Measurements from ENCODE around the gene CD33. TPM values are rescaled to one million over a fixed set of nuclear protein-coding genes. Genes with fewer than 3 reads are reported as not detected.

The CD33 gene
- total and polyA plus RNA-seq, 2 of the 8 experiments (the other 6 are each of a cell fraction or from before 2014, with no cell fraction given) = 0.06 TPM; not detected in 1

DNA sequence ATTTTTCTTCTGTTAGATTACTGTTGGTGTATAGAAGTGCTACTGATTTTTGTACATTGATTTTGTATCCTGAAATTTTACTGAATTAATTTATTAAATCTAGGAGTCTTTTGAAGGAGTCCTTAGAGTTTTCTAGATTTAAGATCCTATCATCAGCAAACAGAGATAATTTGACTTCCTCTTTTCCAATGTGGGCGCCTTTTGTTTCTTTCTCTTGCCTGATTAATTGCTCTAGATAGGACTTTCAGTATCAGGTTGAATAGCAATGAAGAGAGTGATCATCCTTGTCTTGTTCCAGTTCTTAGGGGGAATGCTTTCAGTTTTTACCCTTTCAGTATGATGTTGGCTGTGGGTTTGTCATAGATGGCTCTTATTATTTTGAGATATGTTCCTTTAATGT, 5.6 kb upstream of the CD33 start:
- no peak for FAIRE-seq
- H2BK5ac ChIP-seq (ENCODE audit: low read depth, low read length) = no peak overlapping the region
- POLR2A ChIA-PET (ENCODE audit: partially characterized antibody) = no interaction called here
- no peak for TF ChIP-seq NANOG (IDR thresholded peaks at IDR 0.05; ENCODE audit: insufficient read depth, low read depth, low read length, poor library complexity, severe bottlenecking)
- no peak for TF ChIP-seq SIRT6 (IDR thresholded peaks at IDR 0.05; ENCODE audit: low read length)
- no peak for TF ChIP-seq SRF (IDR thresholded peaks at IDR 0.05; ENCODE audit: low read depth, low read length)
- no peak for TF ChIP-seq CBX5 (IDR thresholded peaks at IDR 0.05; ENCODE audit: low read depth, low read length)
- no peak for TF ChIP-seq HDAC2 (IDR thresholded peaks at IDR 0.05; ENCODE audit: borderline replicate concordance in 1 of 2, low read depth in 2 of 2, low read length in 2 of 2)
- no peak for TF ChIP-seq MAFK (IDR thresholded peaks at IDR 0.05; ENCODE audit: low read depth, low read length)
- no peak for TF ChIP-seq JUN (IDR thresholded peaks at IDR 0.05; ENCODE audit: low read depth, low read length)
- TF ChIP-seq KDM5A (IDR thresholded peaks at IDR 0.05; ENCODE audit: low read length) = no peak
- TF ChIP-seq CEBPB (IDR thresholded peaks at IDR 0.05; ENCODE audit: low read depth, low read length) = no peak
- no peak for TF ChIP-seq GTF2F1 (IDR thresholded peaks at IDR 0.05; ENCODE audit: borderline replicate concordance, low read depth, low read length)
- TF ChIP-seq CBX8 (IDR thresholded peaks at IDR 0.05; ENCODE audit: borderline replicate concordance, low read depth, low read length) = no peak
- TF ChIP-seq YY1 (IDR thresholded peaks at IDR 0.05; ENCODE audit: low read depth, low read length) = no peak
- TF ChIP-seq FOSL1 (IDR thresholded peaks at IDR 0.05; ENCODE audit: insufficient read depth, low read depth, low read length) = no peak
- TF ChIP-seq BACH1 (IDR thresholded peaks at IDR 0.05; ENCODE audit: low read length) = no peak
- TF ChIP-seq SIN3A (conservative IDR thresholded peaks at IDR 0.05 in 1 of 2, IDR thresholded peaks at IDR 0.05 in 1 of 2; ENCODE audit: low read depth in 1 of 2, low read length in 2 of 2) = no peak

More for the DNA sequence above, 5.6 kb upstream of the CD33 start:
- H2AK5ac ChIP-seq (ENCODE audit: low read depth, low read length) = no peak overlapping the region
- H2BK15ac ChIP-seq (ENCODE audit: low read length) = no peak overlapping the region
- H3K18ac ChIP-seq (ENCODE audit: extremely low read depth, low read length) = no peak overlapping the region
- H2BK12ac ChIP-seq (ENCODE audit: low read depth, low read length) = no peak overlapping the region
- H3K4me1 ChIP-seq (replicated peaks in 1 of 4; ENCODE audit: control insufficient read depth in 3 of 4, insufficient read depth in 4 of 4, low read length in 3 of 4) = no peaks in the 10 kb centered on the region
- H4K8ac ChIP-seq (ENCODE audit: extremely low read depth, insufficient read depth, low read length) = no peak overlapping the region
- CTCF ChIA-PET (ENCODE audit: partially characterized antibody) = no interaction called here
- no peak overlapping the region for H2BK20ac ChIP-seq (ENCODE audit: low read length)
- no peak overlapping the region for H3K4me2 ChIP-seq (ENCODE audit: insufficient read depth in 1 of 2, low read depth in 2 of 2, low read length in 2 of 2)
- H2AFZ ChIP-seq (ENCODE audit: low read length) = no peak overlapping the region
- H3K79me1 ChIP-seq (ENCODE audit: low read depth, low read length) = no peaks in the 10 kb centered on the region
- no peak overlapping the region for H3K27ac ChIP-seq (ENCODE audit: low read depth, low read length)
- no peak for DNase-seq (ENCODE audit: low read depth in 1 of 2, low spot score in 2 of 2)
- H3K79me2 ChIP-seq (ENCODE audit: control insufficient read depth in 1 of 2, insufficient read depth in 2 of 2, low read length in 2 of 2) = no peaks in the 10 kb centered on the region
- peaks cover 15 to 21% of the 10 kb centered on the region in 2 experiments; a peak in 3 of 4 replicates for H3K9me3 ChIP-seq (ENCODE audit: insufficient read depth in 2 of 2, low read depth in 1 of 2, low read length in 1 of 2)
- no peak overlapping the region for H4K5ac ChIP-seq (ENCODE audit: insufficient read length, low read depth, low read length)
- H3K14ac ChIP-seq (ENCODE audit: insufficient read length) = no peak overlapping the region
- 82% methylated on average over 1 of the region's 1 CpG; no CpG with 5 or more reads in 1 of the 2 experiments for WGBS, 2 experiments (ENCODE audit: extremely low coverage in 1 of 2, insufficient coverage in 1 of 2, insufficient read length in 1 of 2, insufficient replicate concordance in 2 of 2, low coverage in 1 of 2, low lambda C conversion rate in 2 of 2, missing lambda C conversion rate in 1 of 2)
- H3K36me3 ChIP-seq (ENCODE audit: control insufficient read depth in 2 of 4, insufficient read depth in 4 of 4, low read length in 3 of 4) = no peaks in the 10 kb centered on the region
- no peak overlapping the region for H3K9ac ChIP-seq (replicated peaks in 1 of 4; ENCODE audit: extremely low read depth in 1 of 4, low read depth in 3 of 4, low read length in 3 of 4)
- H3K27me3 ChIP-seq (replicated peaks in 1 of 4; ENCODE audit: control insufficient read depth in 3 of 4, extremely low read depth in 1 of 4, insufficient read depth in 3 of 4, low read length in 3 of 4) = no peaks in the 10 kb centered on the region; a peak in 1 of 7 replicates
- H3K4me3 ChIP-seq (ENCODE audit: extremely low read depth in 1 of 4, insufficient read depth in 2 of 4, low read depth in 3 of 4, low read length in 4 of 4) = no peak overlapping the region
- no peaks in the 10 kb centered on the region for H3K23me2 ChIP-seq (ENCODE audit: low read depth, low read length)
- H3K4ac ChIP-seq (replicated peaks; ENCODE audit: insufficient read length, low read depth, low read length) = no peak overlapping the region
- no peak overlapping the region for H3K23ac ChIP-seq (ENCODE audit: insufficient read length)
- H4K20me1 ChIP-seq (replicated peaks in 1 of 2; ENCODE audit: control insufficient read depth in 1 of 2, insufficient read depth in 2 of 2, low read length in 2 of 2) = no peaks in the 10 kb centered on the region
- H3K56ac ChIP-seq (replicated peaks; ENCODE audit: insufficient read length, low read depth, low read length) = no peak overlapping the region
- no peak overlapping the region for H4K91ac ChIP-seq (replicated peaks; ENCODE audit: insufficient read length, low read length)
- H2BK120ac ChIP-seq (replicated peaks; ENCODE audit: low read depth, low read length) = no peak overlapping the region
